GM12872 (cell line): ENCODE results near the gene ACOX3.

Source experiments
- CTCF ChIP-seq: IDR thresholded peaks from 3 replicates; pipeline ENCODE4 v1.5.1; 2011; ENCODE audit warnings: low read depth, mild to moderate bottlenecking, low read length, moderate library complexity; ENCODE audit not compliant: insufficient read depth

ACOX3 gene

GRCh38 chr4:8377103-8378075, 63.1 kb downstream of the ACOX3 start:
- no peak for TF ChIP-seq CTCF

GRCh38 chr4:8376361-8377102, 64.0 kb downstream of the ACOX3 start:
- no peak for TF ChIP-seq CTCF

- no peak for TF ChIP-seq CTCF
Observed at GRCh38 chr4:8374851-8375649, 65.5 kb downstream of the ACOX3 start.

GRCh38 chr4:8373973-8374545, 66.5 kb downstream of the ACOX3 start:
- TF ChIP-seq CTCF, result no peak

GRCh38 chr4:8373270-8373972, 67.1 kb downstream of the ACOX3 start:
- TF ChIP-seq CTCF, result no peak

GRCh38 chr4:8372506-8372905, 68.0 kb downstream of the ACOX3 start:
- no peak for TF ChIP-seq CTCF
